HepG2 (cell line): ENCODE results near the gene CALR. TPM values are rescaled to one million over a fixed set of nuclear protein-coding genes. Genes with fewer than 3 reads are reported as not detected.

Experiments used
- BRCA1 ChIP-seq: sonication (generic); formaldehyde crosslinking; IDR thresholded peaks from 2 replicates; pipeline ENCODE4 v1.4.0; 2020; ENCODE audit warnings: missing genetic modification reagents
- BRD4 ChIP-seq: sonication (generic); formaldehyde crosslinking; IDR thresholded peaks from 2 replicates; pipeline ENCODE4 v1.4.0; 2020; ENCODE audit warnings: missing genetic modification reagents
- CBX2 ChIP-seq, 2 experiments: fragments of 200-600 bp in 1 of 2; sonication (generic); formaldehyde crosslinking in 1 of 2; IDR thresholded peaks; 2 replicates each; pipeline versions ENCODE4 v1.7.0 to v1.8.1; 2018 to 2022; ENCODE audit warnings: low read depth in 2 of 2, low read length in 1 of 2, mild to moderate bottlenecking in 1 of 2, missing genetic modification reagents in 1 of 2
- GPN1 ChIP-seq: sonication (generic); formaldehyde crosslinking; IDR thresholded peaks from 2 replicates; pipeline ENCODE4 v1.5.1; 2020; ENCODE audit warnings: missing genetic modification reagents, borderline replicate concordance
- KAT7 ChIP-seq: IDR thresholded peaks from 2 replicates; pipeline ENCODE4 v1.6.1; 2018; ENCODE audit warnings: borderline replicate concordance, missing compliant biosample characterization
- MBD4 ChIP-seq: IDR thresholded peaks from 2 replicates; pipeline ENCODE4 v1.6.1; 2012; ENCODE audit warnings: low read length, inconsistent platforms, borderline replicate concordance
- NCOA1 ChIP-seq: sonication (generic); formaldehyde crosslinking; IDR thresholded peaks from 2 replicates; pipeline ENCODE4 v1.9.0; 2021; ENCODE audit warnings: missing genetic modification reagents
- NCOA2 ChIP-seq: sonication (generic); formaldehyde crosslinking; IDR thresholded peaks from 2 replicates; pipeline ENCODE4 v1.8.0; 2022; ENCODE audit warnings: inconsistent platforms
- NFYC ChIP-seq: IDR thresholded peaks from 2 replicates; pipeline ENCODE4 v1.6.1; 2016; ENCODE audit warnings: missing genetic modification reagents, missing compliant biosample characterization
- PHF20 ChIP-seq: sonication (generic); formaldehyde crosslinking; IDR thresholded peaks from 2 replicates; pipeline ENCODE4 v1.5.0; 2020; ENCODE audit warnings: mild to moderate bottlenecking, missing genetic modification reagents
- RARG ChIP-seq: sonication (generic); formaldehyde crosslinking; IDR thresholded peaks from 2 replicates; pipeline ENCODE4 v1.4.0; 2020; ENCODE audit warnings: low read depth, mild to moderate bottlenecking, missing genetic modification reagents
- RFXAP ChIP-seq: sonication (generic); formaldehyde crosslinking; IDR thresholded peaks from 2 replicates; pipeline ENCODE4 v1.4.0; 2020; ENCODE audit warnings: missing genetic modification reagents, borderline replicate concordance
- SIX1 ChIP-seq: sonication (generic); formaldehyde crosslinking; IDR thresholded peaks from 2 replicates; pipeline ENCODE4 v1.4.0; 2020; ENCODE audit warnings: missing genetic modification reagents, borderline replicate concordance
- SRY ChIP-seq: sonication (generic); formaldehyde crosslinking; IDR thresholded peaks from 2 replicates; pipeline ENCODE4 v1.8.0; 2022; ENCODE audit warnings: mild to moderate bottlenecking, missing genetic modification reagents
- ZFYVE20 ChIP-seq: sonication (generic); formaldehyde crosslinking; IDR thresholded peaks from 2 replicates; pipeline ENCODE4 v1.8.0; 2023; ENCODE audit warnings: low read depth, mild to moderate bottlenecking, moderate library complexity, missing genetic modification reagents, borderline replicate concordance
- ZNF17 ChIP-seq: sonication (generic); formaldehyde crosslinking; IDR thresholded peaks from 2 replicates; pipeline ENCODE4 v1.5.0; 2020; ENCODE audit warnings: mild to moderate bottlenecking, missing genetic modification reagents
- ZNF75D ChIP-seq: sonication (generic); formaldehyde crosslinking; IDR thresholded peaks from 2 replicates; pipeline ENCODE4 v1.8.1; 2023; ENCODE audit warnings: missing genetic modification reagents, mild to moderate bottlenecking, borderline replicate concordance
- ZNF850 ChIP-seq: sonication (generic); formaldehyde crosslinking; conservative IDR thresholded peaks from 2 replicates; pipeline ENCODE4 v1.9.0; 2021; ENCODE audit warnings: mild to moderate bottlenecking, missing genetic modification reagents
- polyA plus RNA-seq, 8 experiments: library from polyadenylated mRNA; depleted of rRNA in 3 of 8; stranded (reverse) in 7 of 8; unstranded in 1 of 8; fragments of >200 nt; fragmentation: Illumina TruSeq in 4 of 8; extraction: Trizol in 4 of 8; gene quantifications; 2 replicates each; pipeline versions ENCODE4 v1.2.1 to v1.2.3, GENCODE V29; 2011 to 2016; ENCODE audit warnings: low read depth in 4 of 8, missing spikeins in 1 of 8, mixed read lengths in 1 of 8; ENCODE audit not compliant: insufficient read depth in 1 of 8
- total RNA-seq, 5 experiments: library from RNA; depleted of rRNA; stranded (reverse); fragments of >200 nt; fragmentation: Illumina TruSeq; extraction: Trizol; gene quantifications; 2 replicates each; pipeline ENCODE4 v1.2.3, GENCODE V29; 2016; ENCODE audit warnings: low read depth in 1 of 5
- TF ChIP-seq, protein P1 (sequence below): sonication (generic); formaldehyde crosslinking; IDR thresholded peaks from 2 replicates; pipeline ENCODE4 v1.4.0; 2020; ENCODE audit warnings: missing genetic modification reagents, borderline replicate concordance
- TF ChIP-seq, protein P2 (sequence below): sonication (generic); formaldehyde crosslinking; IDR thresholded peaks from 2 replicates; pipeline ENCODE4 v1.8.1; 2023; ENCODE audit warnings: missing genetic modification reagents, mild to moderate bottlenecking, borderline replicate concordance
- TF ChIP-seq, protein P3 (sequence below): sonication (generic); formaldehyde crosslinking; IDR thresholded peaks from 2 replicates; pipeline ENCODE4 v1.4.0; 2020; ENCODE audit warnings: mild to moderate bottlenecking, missing genetic modification reagents
- TF ChIP-seq, protein P4 (sequence below): sonication (generic); formaldehyde crosslinking; IDR thresholded peaks from 2 replicates; pipeline ENCODE4 v1.4.0; 2020; ENCODE audit warnings: low read depth, mild to moderate bottlenecking, missing genetic modification reagents

Gene CALR
- total and polyA plus RNA-seq, 2 of the 13 experiments (the other 11 are each of a cell fraction or from before 2014, with no cell fraction given): 898 to 934 TPM

DNA sequence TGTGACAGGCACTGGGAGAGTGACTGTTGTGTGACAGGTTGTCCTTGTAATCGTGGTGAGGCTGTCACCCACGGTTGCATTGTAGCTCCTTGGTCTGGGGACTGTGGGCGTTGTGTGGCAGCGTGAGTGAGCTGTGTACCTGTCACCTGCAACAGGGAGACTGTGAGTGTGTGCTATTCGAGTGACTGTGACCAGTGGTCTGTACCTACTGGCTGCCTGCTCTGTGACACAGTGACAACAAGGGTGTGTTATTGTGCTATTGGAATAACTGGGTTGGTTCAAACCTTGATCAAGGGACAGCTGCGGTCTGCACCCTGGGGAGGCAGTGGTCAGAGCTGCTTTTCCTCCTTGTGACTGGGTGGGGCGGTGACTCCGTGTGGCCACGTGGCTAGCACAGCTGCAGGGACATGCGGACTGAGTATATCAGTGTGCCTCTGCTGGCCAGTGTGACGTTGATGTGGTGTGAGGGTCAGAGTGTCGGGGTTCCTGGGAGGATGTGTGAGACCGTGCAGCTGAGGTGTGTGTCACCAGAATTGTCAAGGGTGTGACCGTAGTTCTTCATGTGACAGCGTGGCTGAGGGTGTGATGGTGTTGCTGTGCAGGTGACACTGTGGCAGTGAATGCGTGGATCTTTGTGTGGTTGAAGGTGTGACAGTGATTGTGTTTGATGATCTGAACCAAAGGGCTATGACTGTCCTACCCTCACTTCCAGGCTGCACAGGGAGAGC is 46.8 kb downstream of the CALR start (continued):
- TF ChIP-seq, protein P1, sequence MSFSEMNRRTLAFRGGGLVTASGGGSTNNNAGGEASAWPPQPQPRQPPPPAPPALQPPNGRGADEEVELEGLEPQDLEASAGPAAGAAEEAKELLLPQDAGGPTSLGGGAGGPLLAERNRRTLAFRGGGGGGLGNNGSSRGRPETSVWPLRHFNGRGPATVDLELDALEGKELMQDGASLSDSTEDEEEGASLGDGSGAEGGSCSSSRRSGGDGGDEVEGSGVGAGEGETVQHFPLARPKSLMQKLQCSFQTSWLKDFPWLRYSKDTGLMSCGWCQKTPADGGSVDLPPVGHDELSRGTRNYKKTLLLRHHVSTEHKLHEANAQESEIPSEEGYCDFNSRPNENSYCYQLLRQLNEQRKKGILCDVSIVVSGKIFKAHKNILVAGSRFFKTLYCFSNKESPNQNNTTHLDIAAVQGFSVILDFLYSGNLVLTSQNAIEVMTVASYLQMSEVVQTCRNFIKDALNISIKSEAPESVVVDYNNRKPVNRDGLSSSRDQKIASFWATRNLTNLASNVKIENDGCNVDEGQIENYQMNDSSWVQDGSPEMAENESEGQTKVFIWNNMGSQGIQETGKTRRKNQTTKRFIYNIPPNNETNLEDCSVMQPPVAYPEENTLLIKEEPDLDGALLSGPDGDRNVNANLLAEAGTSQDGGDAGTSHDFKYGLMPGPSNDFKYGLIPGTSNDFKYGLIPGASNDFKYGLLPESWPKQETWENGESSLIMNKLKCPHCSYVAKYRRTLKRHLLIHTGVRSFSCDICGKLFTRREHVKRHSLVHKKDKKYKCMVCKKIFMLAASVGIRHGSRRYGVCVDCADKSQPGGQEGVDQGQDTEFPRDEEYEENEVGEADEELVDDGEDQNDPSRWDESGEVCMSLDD: no peak
- TF ChIP-seq CBX2 (IDR thresholded peaks at IDR 0.05; ENCODE audit: low read depth, low read length) (no peak), CBX2 (CRISPR knock-in tag; IDR thresholded peaks at IDR 0.05; ENCODE audit: low read depth) (no peak), NCOA2 (peak; percentile 46; the same call in 1 of the 2 replicates), RFXAP (CRISPR knock-in tag) (peak; percentile 58; the same call in 1 of the 2 replicates), ZNF17 (CRISPR knock-in tag) (no peak), NCOA1 (CRISPR knock-in tag) (no peak; the same call in none of the 2 replicates), ZFYVE20 (CRISPR knock-in tag) (no peak), NFYC (CRISPR knock-in tag) (no peak), PHF20 (CRISPR knock-in tag) (no peak), ZNF850 (CRISPR knock-in tag) (no peak), KAT7 (CRISPR knock-in tag) (no peak), SIX1 (CRISPR knock-in tag) (no peak), SRY (CRISPR knock-in tag) (no peak), RARG (CRISPR knock-in tag) (no peak), ZNF75D (CRISPR knock-in tag) (no peak), MBD4 (no peak), BRCA1 (CRISPR knock-in tag) (no peak), GPN1 (CRISPR knock-in tag) (no peak), BRD4 (CRISPR knock-in tag) (no peak; the same call in 1 of the 2 replicates)
- TF ChIP-seq, protein P2, sequence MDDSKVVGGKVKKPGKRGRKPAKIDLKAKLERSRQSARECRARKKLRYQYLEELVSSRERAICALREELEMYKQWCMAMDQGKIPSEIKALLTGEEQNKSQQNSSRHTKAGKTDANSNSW (CRISPR knock-in tag): no peak
- TF ChIP-seq, protein P3, sequence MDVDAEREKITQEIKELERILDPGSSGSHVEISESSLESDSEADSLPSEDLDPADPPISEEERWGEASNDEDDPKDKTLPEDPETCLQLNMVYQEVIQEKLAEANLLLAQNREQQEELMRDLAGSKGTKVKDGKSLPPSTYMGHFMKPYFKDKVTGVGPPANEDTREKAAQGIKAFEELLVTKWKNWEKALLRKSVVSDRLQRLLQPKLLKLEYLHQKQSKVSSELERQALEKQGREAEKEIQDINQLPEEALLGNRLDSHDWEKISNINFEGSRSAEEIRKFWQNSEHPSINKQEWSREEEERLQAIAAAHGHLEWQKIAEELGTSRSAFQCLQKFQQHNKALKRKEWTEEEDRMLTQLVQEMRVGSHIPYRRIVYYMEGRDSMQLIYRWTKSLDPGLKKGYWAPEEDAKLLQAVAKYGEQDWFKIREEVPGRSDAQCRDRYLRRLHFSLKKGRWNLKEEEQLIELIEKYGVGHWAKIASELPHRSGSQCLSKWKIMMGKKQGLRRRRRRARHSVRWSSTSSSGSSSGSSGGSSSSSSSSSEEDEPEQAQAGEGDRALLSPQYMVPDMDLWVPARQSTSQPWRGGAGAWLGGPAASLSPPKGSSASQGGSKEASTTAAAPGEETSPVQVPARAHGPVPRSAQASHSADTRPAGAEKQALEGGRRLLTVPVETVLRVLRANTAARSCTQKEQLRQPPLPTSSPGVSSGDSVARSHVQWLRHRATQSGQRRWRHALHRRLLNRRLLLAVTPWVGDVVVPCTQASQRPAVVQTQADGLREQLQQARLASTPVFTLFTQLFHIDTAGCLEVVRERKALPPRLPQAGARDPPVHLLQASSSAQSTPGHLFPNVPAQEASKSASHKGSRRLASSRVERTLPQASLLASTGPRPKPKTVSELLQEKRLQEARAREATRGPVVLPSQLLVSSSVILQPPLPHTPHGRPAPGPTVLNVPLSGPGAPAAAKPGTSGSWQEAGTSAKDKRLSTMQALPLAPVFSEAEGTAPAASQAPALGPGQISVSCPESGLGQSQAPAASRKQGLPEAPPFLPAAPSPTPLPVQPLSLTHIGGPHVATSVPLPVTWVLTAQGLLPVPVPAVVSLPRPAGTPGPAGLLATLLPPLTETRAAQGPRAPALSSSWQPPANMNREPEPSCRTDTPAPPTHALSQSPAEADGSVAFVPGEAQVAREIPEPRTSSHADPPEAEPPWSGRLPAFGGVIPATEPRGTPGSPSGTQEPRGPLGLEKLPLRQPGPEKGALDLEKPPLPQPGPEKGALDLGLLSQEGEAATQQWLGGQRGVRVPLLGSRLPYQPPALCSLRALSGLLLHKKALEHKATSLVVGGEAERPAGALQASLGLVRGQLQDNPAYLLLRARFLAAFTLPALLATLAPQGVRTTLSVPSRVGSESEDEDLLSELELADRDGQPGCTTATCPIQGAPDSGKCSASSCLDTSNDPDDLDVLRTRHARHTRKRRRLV: no peak
- TF ChIP-seq, protein P4, sequence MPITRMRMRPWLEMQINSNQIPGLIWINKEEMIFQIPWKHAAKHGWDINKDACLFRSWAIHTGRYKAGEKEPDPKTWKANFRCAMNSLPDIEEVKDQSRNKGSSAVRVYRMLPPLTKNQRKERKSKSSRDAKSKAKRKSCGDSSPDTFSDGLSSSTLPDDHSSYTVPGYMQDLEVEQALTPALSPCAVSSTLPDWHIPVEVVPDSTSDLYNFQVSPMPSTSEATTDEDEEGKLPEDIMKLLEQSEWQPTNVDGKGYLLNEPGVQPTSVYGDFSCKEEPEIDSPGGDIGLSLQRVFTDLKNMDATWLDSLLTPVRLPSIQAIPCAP (CRISPR knock-in tag): no peak
